NCI-H748 treated with DMSO at 0.1 percent for 48 hours (cell line): ENCODE measurements around the gene ATF4.
"Not testable (repeated sequence)": the region's sequence is repeated elsewhere in the genome, so short reads cannot be mapped to it uniquely, and the experiment has no call there.

Source experiments
- DNase-seq: peaks from one replicate; lab custom pipeline; 2025; lab: John Stamatoyannopoulos, UW

Gene ATF4

DNA sequence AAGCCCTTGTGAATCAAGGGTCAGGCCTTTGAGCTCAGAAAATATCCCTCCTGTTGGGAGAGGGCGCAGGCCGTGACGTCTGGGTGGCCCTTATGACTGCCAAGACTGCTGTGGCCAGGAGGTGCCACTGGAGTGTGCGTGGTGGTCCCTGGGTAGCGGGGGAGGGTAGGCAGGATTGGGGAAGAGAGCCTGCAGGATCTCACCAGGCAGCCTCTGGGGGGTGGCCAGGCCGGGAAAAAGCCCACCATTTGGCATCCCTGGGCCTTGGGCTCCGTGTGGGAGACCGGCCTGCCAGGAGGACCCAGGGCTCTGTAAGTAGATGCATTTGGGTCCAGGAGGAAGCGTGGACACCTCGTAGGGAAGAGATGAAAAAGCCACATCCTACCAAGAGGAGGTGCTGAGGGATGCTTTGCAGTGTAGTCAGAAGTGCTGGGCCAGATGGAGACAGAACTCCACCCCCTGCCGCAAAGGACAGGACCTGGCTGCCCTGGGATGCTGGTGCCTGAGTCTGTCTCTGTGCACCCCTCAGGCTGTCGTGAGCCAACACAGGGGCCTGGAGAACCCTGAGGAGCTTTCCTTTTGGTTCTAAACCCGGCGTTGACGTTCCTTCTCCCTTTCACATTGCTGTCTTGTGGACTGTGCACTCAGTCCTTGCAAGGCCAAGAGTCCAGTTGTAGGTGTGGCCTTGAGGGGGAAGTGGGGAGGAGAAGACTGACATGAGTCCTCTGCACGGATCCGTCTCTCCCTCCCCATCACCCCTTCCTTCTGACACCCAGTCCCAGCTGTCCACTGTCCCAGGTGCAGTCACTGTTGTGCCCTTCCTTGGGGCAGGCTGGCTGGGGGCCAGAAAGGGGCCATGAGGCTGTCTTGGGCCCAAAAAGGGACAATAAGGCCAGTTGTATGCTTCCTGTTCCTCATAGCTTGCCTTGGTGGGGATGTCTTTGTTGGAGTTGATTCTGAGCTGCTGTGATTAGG, 31.0 kb upstream of the ATF4 start:
- DNase-seq, result no peak

- peak; percentile 28 for DNase-seq
These were observed 30.1 kb upstream of the ATF4 start for GRCh38 chr22:39490135-39490798.

GRCh38 chr22:39490966-39491680, 29.2 kb upstream of the ATF4 start:
- DNase-seq, result no peak

- no peak for DNase-seq
These were observed 28.7 kb upstream of the ATF4 start for GRCh38 chr22:39491696-39492095.

GRCh38 chr22:39492186-39492585, 28.2 kb upstream of the ATF4 start:
- DNase-seq, result no peak

GRCh38 chr22:39493759-39494158, 26.6 kb upstream of the ATF4 start:
- no peak for DNase-seq

- no peak for DNase-seq
These were observed 25.8 kb upstream of the ATF4 start for GRCh38 chr22:39494471-39495120.

DNA sequence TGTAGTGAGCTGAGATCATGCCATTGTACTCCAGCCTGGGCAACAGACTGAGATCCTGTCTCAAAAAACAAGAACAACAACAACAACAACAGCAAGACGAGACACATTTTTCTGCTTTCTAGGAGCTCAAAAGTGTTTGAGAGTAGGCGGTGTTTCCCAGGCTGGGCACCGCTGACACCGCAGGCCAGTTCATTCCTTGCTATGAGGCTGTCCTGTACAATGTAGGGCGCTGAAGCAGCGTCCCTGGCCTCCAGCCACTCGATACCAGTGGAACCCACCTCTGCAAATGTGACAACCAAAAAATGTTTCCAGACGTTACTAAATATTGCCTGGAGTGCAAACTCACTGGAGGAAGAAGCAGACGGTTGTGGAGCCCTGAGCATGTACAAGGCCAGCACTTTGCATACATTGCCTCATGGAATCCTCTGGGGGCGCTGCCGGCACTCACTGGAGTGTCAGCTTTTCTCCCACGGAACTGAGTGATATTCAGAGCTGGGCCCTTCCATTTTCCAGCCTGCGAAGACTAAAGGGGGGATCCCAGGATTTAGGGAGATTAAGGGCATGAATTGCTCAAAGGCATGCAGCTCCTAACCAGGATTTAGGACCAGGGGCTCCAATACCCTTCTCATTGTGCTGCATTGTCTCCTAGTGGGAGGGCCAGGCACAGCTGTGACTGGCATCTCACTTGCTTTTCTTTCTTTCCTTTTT, 24.1 kb upstream of the ATF4 start:
- peak; percentile 13 for DNase-seq

DNA sequence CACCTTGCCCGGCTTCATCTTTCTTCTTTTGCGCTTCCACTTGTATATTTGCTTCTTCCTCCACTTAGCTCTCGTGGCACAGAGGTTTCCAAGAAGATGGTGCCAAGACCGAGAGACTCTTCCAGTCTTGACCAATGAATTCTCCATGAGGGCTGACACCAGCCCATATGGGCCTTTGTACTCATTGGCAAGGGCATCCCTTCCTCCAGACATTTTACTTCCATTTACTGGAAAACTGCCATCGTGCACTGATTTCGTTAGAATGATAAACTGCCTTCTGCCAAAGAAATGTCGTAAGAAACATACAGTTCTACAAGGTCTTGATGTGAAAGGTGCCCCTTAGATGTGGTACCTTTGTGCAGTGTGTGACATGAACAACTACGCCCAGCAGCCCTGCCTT, 22.9 kb upstream of the ATF4 start:
- no peak for DNase-seq

DNA sequence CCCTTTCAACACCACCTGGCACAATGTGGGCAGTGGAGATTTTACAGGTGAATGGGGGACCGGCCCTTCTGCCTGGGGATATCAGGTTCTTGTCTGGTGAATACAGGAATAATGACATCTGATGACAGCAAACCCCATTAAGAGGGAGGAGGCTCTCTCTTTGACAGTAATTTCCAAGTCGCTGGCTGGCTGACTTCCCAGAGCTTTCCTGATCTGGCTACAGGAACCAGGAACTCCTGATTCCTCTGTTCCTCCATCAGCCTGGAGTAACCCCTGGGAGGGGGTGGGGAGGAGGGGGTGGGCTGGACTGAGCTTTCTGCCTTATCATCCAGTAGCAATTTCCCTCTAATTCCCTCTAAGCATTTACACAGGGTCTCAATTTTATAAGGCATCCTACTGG, 22.0 kb upstream of the ATF4 start:
- no peak for DNase-seq

DNA sequence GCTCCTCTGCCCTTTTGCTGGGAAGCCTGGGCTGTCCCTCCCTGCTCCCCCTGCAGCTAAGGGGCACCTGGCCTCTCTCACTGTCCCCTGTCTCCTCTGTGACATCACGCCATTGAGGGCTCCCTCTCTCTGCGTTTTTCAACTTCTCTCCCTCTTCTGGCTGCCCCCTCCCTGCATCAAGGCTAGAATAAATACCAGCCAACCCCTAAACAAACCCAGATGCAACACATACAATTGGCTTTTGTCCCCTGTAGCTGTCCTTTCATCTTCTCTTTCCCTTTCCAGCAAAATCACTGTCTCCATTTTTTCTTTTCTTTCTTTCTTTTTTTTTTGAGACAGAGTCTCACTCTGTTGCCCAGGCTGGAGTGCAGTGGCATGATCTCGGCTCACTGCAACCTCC, 21.6 kb upstream of the ATF4 start:
- no peak for DNase-seq

GRCh38 chr22:39500101-39500500, 20.3 kb upstream of the ATF4 start:
- DNase-seq, result no peak

GRCh38 chr22:39501644-39502108, 18.7 kb upstream of the ATF4 start:
- no peak for DNase-seq

DNA sequence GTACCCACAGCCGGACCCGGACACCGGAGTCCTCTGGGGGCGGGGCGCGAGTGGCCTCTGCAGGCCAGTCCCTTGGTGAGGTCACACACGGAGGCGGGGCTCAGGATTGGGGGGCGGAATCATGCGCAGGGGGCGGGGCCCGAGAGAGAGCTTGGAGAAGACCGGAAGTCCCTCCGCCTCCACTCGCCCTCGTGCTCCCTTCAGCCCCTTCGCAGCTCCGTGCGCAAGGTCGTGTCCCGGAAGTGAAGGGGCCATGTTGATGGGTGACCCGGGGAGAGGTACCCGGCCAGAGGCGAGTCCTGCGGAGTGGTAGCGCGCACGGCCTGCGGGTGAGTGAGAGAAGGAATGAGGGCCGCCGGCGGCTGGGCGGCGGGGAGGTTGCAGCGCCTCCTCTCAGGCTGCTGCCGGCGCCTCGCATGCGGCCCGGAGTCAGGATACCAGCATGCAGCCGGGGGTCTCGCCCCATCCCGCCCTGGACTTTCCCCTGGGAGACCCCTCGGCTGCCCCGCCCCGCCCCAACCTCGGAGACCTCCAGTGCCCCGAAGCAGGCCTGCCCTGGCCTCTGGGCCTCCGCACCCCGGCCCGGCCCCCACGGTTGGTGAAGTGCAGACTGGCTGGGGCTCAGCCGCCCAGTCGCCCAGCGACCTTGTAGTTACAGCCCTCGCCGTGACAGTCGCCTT, 18.1 kb upstream of the ATF4 start, which contains the start of gene MIEF1:
Gene MIEF1, plus strand, starts transcription at position 182 of the 680 bp plus-strand sequence. CDS start 9,005 bp downstream, outside the sequence.
- peak; percentile 67 for DNase-seq

- no peak for DNase-seq
These were observed 17.5 kb upstream of the ATF4 start for GRCh38 chr22:39502789-39503409.

DNA sequence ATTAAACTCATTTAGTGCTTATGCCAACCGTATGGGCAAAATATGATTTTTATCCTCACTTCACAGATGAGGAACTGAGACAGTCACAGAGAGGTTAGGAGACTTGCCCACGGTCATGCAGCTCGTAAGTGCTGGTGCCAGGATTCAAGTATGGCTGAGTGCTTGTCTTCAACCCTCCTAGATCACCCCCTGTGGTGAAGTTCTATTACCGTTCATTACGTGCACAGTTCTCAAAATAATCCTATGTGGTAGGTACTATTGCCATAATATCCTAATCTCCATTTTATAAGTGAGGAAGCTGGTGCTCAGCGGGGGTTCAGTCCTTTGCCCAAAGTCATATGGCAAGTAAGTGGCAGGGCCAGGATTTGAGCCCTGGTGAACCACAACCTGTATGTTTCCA, 16.7 kb upstream of the ATF4 start:
- DNase-seq, result no peak

DNA sequence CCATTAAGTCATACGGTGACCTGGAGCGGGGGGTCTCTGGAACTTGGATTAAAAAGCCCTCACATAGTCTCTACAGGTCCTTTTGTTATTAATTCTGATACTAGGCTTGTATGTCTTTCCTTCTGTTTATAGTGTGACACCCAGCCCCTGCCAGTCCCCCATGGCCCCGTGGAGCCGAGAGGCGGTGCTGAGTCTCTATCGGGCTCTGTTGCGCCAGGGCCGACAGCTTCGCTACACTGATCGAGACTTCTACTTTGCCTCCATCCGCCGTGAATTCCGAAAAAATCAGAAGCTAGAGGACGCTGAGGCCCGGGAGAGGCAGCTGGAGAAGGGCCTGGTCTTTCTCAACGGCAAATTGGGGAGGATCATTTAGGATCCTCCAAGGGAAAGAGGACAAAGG, 16.3 kb upstream of the ATF4 start:
- no peak for DNase-seq

DNA sequence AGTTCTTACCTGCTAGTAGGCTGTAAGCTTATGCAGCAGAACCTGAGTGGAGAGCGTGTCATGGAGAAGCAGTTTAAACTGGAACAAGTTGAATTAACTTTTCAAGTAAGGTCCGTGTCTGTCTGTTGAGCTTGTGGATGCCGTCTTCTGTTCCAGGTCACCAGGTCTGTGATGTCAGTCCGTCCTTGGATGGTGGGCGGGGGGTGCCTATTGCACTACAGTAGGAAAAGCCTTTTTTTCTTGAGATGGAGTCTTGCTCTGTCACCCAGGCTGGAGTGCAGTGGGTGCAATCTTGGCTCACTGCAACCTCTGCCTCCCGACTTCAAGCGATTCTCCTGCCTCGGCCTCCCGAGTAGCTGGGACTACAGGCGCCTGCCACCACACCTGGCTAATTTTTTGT, 13.3 kb upstream of the ATF4 start:
- not testable (repeated sequence) for DNase-seq

DNA sequence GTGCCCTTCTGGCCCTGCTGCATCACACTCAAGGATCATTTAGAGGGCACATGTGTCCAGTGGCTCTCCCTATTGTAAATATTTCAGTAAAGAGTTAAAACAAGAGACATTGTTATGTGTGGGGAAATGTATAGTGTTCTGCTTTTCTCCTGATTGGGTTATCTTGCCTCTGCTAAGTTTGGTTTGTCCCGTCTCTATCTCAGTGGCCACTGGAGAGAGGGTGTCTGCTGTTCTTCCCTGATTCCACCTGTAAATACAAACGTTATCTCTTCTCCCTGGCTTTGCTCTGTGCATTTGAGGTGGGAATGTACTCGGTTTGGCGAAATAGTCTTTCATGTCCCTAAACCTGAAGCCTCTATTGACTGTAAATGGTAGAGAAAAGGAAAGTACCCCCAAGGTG, 12.0 kb upstream of the ATF4 start:
- no peak for DNase-seq

DNA sequence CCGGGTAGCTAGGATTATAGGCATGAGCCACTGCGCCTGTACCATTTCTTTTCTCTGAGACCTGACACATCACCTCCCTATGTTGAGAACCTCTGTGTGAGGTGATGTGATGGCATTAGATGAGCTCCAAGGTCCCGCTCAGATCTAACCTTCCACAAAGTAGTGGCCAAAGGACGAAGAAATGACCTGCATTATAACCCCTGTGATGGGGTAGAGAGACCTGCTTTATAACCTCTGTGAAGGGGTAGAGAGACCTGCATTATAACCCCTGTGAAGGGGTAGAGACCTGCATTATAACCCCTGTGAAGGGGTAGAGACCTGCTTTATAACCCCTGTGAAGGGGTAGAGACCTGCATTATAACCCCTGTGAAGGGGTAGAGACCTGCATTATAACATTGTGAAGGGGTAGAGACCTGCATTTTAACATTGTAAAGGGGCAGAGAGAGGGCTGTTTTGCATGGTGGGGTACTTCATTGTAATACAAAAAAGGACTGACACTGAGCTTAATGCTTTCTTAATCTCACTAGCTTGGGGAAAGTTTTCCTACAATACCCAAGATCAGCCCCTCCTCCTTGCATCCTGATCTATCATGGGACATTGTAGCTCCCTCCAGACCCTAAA, 9.7 kb upstream of the ATF4 start:
- DNase-seq, result no peak
